ENCODE data around the gene ENO2. TPM values are rescaled to one million over a fixed set of nuclear protein-coding genes. Genes with fewer than 3 reads are reported as not detected.
"Not testable (repeated sequence)": the region's sequence is repeated elsewhere in the genome, so short reads cannot be mapped to it uniquely, and the experiment has no call there.

The ENO2 gene
- total RNA-seq, 1 experiment from 2014 or later, result 138 TPM

DNA sequence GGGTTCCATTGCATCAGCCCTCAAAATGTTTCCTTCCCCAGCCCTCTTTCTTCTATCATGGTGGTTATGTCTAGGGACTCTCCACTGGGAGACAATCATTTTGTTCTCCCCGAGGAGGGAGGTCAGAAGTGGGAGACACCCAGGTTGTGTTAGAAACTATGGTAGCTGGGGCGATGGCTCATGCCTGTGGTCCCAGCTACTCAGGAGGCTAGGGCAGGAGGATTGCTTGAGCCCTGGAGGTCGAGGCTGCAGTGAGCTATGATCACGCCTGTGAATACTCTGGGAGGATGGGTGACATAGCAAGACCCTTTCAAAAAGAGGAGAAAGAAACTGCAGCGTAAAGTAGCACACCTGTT, 22.8 kb upstream of the ENO2 start:
- TF ChIP-seq, protein P1, sequence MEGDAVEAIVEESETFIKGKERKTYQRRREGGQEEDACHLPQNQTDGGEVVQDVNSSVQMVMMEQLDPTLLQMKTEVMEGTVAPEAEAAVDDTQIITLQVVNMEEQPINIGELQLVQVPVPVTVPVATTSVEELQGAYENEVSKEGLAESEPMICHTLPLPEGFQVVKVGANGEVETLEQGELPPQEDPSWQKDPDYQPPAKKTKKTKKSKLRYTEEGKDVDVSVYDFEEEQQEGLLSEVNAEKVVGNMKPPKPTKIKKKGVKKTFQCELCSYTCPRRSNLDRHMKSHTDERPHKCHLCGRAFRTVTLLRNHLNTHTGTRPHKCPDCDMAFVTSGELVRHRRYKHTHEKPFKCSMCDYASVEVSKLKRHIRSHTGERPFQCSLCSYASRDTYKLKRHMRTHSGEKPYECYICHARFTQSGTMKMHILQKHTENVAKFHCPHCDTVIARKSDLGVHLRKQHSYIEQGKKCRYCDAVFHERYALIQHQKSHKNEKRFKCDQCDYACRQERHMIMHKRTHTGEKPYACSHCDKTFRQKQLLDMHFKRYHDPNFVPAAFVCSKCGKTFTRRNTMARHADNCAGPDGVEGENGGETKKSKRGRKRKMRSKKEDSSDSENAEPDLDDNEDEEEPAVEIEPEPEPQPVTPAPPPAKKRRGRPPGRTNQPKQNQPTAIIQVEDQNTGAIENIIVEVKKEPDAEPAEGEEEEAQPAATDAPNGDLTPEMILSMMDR (conservative IDR thresholded peaks at IDR 0.05; ENCODE audit: low read depth, low read length), result no peak
- TF ChIP-seq EZH2 (IDR thresholded peaks at IDR 0.05; ENCODE audit: borderline replicate concordance, low read depth, low read length, poor library complexity, severe bottlenecking), result no peak
- ChIA-PET POLR2A (ENCODE audit: low non-redundant PET) (interaction anchor here (0.6 kb wide), 3 partner anchors 39 to 628 kb away, joined by 3 to 4 read pairs (median 3); no protein-coding TSS in a partner anchor), CTCF (interaction anchor here (0.6 to 1.4 kb wide), 8 partner anchors 11 to 73 kb away, joined by 3 to 6 read pairs (median 4); partner anchors contain the start of genes SPSB2 and USP5)
- H3K9me3 ChIP-seq (ENCODE audit: low read depth, low read length, poor library complexity, severe bottlenecking), result no peaks in the 10 kb centered on the region
- peak overlapping the region; percentile 97 for H3K27ac ChIP-seq (ENCODE audit: low read depth, low read length, poor library complexity, severe bottlenecking)
- no peaks in the 10 kb centered on the region for H3K27me3 ChIP-seq (replicated peaks; ENCODE audit: insufficient read depth, low read depth, low read length, poor library complexity)
- intact Hi-C loops (cut with micrococcal nuclease; ENCODE audit: unreplicated experiment), result loop anchor here (2.0 kb wide), 1 partner anchor 19 kb away; the partner anchor contains the start of gene SPSB2
- BruUV-seq (replicated peaks), result TSS peak; percentile 77
- DNase-seq (ENCODE audit: low spot score), result no peak
- peaks cover 7% of the 10 kb centered on the region for H3K4me1 ChIP-seq (ENCODE audit: insufficient read depth, low read length, poor library complexity, severe bottlenecking)
- H3K4me3 ChIP-seq (ENCODE audit: low read depth, low read length, poor library complexity, severe bottlenecking), result peak overlapping the region; percentile 46
- H3K36me3 ChIP-seq (ENCODE audit: insufficient read depth, low read length, poor library complexity, severe bottlenecking), result no peaks in the 10 kb centered on the region

DNA sequence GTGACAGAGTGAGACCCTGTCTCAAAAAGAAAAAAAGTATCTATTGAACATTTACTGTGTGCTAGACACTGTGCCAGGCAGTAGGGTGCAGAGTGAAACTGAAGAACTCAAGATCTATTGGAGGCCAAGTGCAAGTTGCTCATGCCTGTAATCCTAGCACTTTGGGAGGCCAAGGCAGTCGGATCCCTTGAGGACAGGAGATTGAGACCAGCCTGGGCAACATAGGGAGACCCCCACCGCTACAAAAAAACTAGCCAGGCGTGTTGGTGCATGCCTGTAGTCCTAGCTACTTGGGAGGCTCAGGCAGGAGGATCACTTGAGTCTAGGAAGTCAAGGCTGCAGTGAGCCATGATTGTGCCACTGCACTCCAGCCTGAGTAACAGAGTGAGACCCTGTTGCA, 21.7 kb upstream of the ENO2 start:
- DNase-seq (ENCODE audit: low spot score); POLR2A ChIA-PET (ENCODE audit: low non-redundant PET); intact Hi-C loops (cut with micrococcal nuclease; ENCODE audit: unreplicated experiment); H3K4me3 ChIP-seq (ENCODE audit: low read depth, low read length, poor library complexity, severe bottlenecking); H3K27me3 ChIP-seq (replicated peaks; ENCODE audit: insufficient read depth, low read depth, low read length, poor library complexity); H3K36me3 ChIP-seq (ENCODE audit: insufficient read depth, low read length, poor library complexity, severe bottlenecking); BruUV-seq (replicated peaks); H3K9me3 ChIP-seq (ENCODE audit: low read depth, low read length, poor library complexity, severe bottlenecking); CTCF ChIA-PET; H3K4me1 ChIP-seq (ENCODE audit: insufficient read depth, low read length, poor library complexity, severe bottlenecking); H3K27ac ChIP-seq (ENCODE audit: low read depth, low read length, poor library complexity, severe bottlenecking): not testable (repeated sequence)

DNA sequence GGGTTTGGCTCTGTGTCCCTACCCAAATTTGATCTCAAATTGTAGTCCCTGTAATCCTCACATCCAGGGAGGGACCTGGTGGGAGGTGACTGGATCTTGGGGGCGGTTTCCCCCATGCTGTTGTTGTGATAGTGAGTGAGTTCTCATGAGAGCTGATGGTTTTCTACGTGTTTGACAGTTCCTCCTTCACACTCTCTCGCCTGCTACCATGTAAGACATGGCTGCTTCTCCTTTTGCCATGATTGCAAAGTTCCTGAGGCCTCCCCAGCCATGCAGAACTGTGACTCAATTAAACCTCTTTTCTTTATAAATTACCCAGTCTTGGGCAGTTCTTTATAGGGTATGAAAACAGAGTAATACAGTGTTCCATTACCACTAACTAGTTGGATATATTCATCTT, 20.1 kb upstream of the ENO2 start:
- Histone ChIP-seq H3K9me3 (ENCODE audit: low read depth, low read length, poor library complexity, severe bottlenecking) (no peaks in the 10 kb centered on the region), H3K4me1 (ENCODE audit: insufficient read depth, low read length, poor library complexity, severe bottlenecking) (peaks cover 7% of the 10 kb centered on the region), H3K36me3 (ENCODE audit: insufficient read depth, low read length, poor library complexity, severe bottlenecking) (no peaks in the 10 kb centered on the region), H3K4me3 (ENCODE audit: low read depth, low read length, poor library complexity, severe bottlenecking) (no peak overlapping the region), H3K27me3 (replicated peaks; ENCODE audit: insufficient read depth, low read depth, low read length, poor library complexity) (no peaks in the 10 kb centered on the region), H3K27ac (ENCODE audit: low read depth, low read length, poor library complexity, severe bottlenecking) (no peak overlapping the region)
- ChIA-PET POLR2A (ENCODE audit: low non-redundant PET) (no interaction called here), CTCF (no interaction called here)
- TF ChIP-seq EZH2 (IDR thresholded peaks at IDR 0.05; ENCODE audit: borderline replicate concordance, low read depth, low read length, poor library complexity, severe bottlenecking), result no peak
- TF ChIP-seq, protein P1 (conservative IDR thresholded peaks at IDR 0.05; ENCODE audit: low read depth, low read length), result no peak
- intact Hi-C loops (cut with micrococcal nuclease; ENCODE audit: unreplicated experiment), result no loop called here
- BruUV-seq (replicated peaks), result no TSS peak
- no peak for DNase-seq (ENCODE audit: low spot score)

DNA sequence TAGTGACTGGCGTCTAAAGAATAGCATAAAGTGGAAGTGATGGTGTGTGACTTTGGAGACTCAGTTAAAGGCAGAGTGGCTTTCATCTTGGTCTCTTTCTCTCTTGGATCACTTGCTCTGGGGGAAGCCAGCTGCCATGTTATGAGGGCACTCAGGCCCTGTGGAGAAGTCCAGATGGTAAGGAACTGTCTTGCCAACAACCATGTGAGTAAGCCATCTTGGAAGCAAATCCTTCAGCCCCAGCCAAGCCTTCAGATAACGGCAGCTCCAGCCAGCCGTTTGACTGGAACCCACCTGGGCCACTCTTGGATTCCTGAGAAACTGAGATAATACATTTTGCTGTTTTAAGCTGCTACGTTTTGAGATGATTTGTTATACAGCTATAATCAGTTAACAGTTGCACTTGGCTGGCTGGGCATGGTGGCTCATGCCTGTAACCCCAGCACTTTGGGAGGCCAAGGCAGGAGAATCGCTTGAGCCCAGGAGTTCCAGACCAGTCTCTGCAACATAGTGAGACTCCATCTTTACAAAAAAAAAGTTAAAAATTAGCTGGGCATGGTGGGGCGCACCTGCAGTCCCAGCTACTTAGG, 17.4 kb upstream of the ENO2 start:
- Histone ChIP-seq H3K9me3 (ENCODE audit: low read depth, low read length, poor library complexity, severe bottlenecking) (no peaks in the 10 kb centered on the region), H3K4me3 (ENCODE audit: low read depth, low read length, poor library complexity, severe bottlenecking) (no peak overlapping the region), H3K36me3 (ENCODE audit: insufficient read depth, low read length, poor library complexity, severe bottlenecking) (no peaks in the 10 kb centered on the region), H3K27me3 (replicated peaks; ENCODE audit: insufficient read depth, low read depth, low read length, poor library complexity) (no peaks in the 10 kb centered on the region), H3K4me1 (ENCODE audit: insufficient read depth, low read length, poor library complexity, severe bottlenecking) (no peaks in the 10 kb centered on the region), H3K27ac (ENCODE audit: low read depth, low read length, poor library complexity, severe bottlenecking) (no peak overlapping the region)
- ChIA-PET POLR2A (ENCODE audit: low non-redundant PET) (no interaction called here), CTCF (no interaction called here)
- intact Hi-C loops (cut with micrococcal nuclease; ENCODE audit: unreplicated experiment), result no loop called here
- BruUV-seq (replicated peaks), result no TSS peak
- no peak for DNase-seq (ENCODE audit: low spot score)
- TF ChIP-seq, protein P1 (conservative IDR thresholded peaks at IDR 0.05; ENCODE audit: low read depth, low read length), result no peak
- TF ChIP-seq EZH2 (IDR thresholded peaks at IDR 0.05; ENCODE audit: borderline replicate concordance, low read depth, low read length, poor library complexity, severe bottlenecking), result no peak

All from A673 (cell line).